Measurements from ENCODE around the gene SLC16A10.

DNA sequence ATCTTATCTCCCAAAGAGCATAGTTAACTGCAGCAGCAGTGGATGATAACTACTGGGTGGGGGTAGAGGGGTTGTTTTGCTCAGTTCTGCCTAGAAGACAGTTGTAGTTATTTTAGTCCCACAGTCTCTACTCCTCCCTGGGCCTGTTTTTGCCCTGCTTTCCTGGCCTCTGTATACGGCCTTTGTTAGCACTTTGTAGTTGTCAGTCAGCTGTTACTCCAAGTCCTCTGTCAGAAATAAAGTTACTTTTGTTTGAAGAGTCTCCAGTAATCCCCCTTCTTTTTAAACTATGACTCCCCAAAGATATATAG, 113.9 kb downstream of the SLC16A10 start:
- no peak for TF ChIP-seq ZFX (IDR thresholded peaks at IDR 0.05; ENCODE audit: borderline replicate concordance)
- TF ChIP-seq, protein P1, sequence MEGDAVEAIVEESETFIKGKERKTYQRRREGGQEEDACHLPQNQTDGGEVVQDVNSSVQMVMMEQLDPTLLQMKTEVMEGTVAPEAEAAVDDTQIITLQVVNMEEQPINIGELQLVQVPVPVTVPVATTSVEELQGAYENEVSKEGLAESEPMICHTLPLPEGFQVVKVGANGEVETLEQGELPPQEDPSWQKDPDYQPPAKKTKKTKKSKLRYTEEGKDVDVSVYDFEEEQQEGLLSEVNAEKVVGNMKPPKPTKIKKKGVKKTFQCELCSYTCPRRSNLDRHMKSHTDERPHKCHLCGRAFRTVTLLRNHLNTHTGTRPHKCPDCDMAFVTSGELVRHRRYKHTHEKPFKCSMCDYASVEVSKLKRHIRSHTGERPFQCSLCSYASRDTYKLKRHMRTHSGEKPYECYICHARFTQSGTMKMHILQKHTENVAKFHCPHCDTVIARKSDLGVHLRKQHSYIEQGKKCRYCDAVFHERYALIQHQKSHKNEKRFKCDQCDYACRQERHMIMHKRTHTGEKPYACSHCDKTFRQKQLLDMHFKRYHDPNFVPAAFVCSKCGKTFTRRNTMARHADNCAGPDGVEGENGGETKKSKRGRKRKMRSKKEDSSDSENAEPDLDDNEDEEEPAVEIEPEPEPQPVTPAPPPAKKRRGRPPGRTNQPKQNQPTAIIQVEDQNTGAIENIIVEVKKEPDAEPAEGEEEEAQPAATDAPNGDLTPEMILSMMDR (IDR thresholded peaks at IDR 0.05) = no peak
